GM10248 (cell line): Measurements from ENCODE around the gene RUNDC1.
"Not testable (repeated sequence)": the region's sequence is repeated elsewhere in the genome, so short reads cannot be mapped to it uniquely, and the experiment has no call there.

Experiments used
- CTCF ChIA-PET: fragments of 300-600 bp; sonication (Branson Sonifier 250); formaldehyde crosslinking; extraction: SDS; loops from one replicate; lab custom pipeline; 2021; ENCODE audit warnings: antibody characterized with exemption; lab: Yijun Ruan, JAX
- POLR2A ChIA-PET: fragments of 350-650 bp; sonication (Branson Sonifier 250); formaldehyde crosslinking; extraction: SDS; loops from one replicate; lab custom pipeline; 2020; ENCODE audit warnings: antibody characterized with exemption; lab: Yijun Ruan, JAX
- DNase-seq: peaks from one replicate; pipeline ENCODE4 v3.0.0; 2012; ENCODE audit errors: extremely low spot score
- CTCF ChIP-seq: IDR thresholded peaks from 2 replicates; pipeline ENCODE4 v1.5.1; 2012; ENCODE audit warnings: mild to moderate bottlenecking, low read depth; ENCODE audit errors: extremely low read depth, missing control alignments, control extremely low read depth

The RUNDC1 gene

GRCh38 chr17:42999003-42999525 lies 18.7 kb downstream of the RUNDC1 start:
- TF ChIP-seq CTCF: no peak
- DNase-seq: no peak
- ChIA-PET CTCF (interaction anchor here (1.3 to 4.0 kb wide), 7 partner anchors 8 to 237 kb away, joined by 3 to 76 read pairs (median 4); partner anchors contain the start of genes IFI35 and VPS25), POLR2A (interaction anchor here (1.3 to 2.0 kb wide), 4 partner anchors 26 to 362 kb away, joined by 3 to 15 read pairs (median 8); no protein-coding TSS in a partner anchor)

DNA sequence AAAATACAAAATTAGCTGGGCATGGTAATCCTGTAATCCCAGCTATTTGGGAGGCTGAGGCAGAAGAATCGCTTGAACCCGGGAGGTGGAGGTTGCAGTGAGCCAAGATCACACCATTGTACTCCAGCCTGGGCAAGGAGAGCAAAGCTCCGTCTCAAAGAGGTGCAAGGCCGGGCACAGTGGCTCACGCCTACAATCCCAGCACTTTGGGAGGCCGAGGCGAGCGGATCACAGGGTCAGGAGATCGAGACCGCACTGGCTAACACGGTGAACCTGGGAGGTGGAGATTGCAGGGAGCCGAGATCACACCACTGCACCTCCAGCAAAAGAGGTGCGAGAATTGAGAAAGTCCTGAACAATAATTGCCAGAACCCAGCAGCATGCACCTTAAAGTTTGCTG lies 20.5 kb downstream of the RUNDC1 start:
- POLR2A ChIA-PET, DNase-seq: not testable (repeated sequence)
- CTCF ChIA-PET: interaction anchor here (1.0 to 1.3 kb wide), 3 partner anchors 10 to 13 kb away, joined by 3 read pairs; no protein-coding TSS in a partner anchor

GRCh38 chr17:43003542-43004172 lies 23.3 kb downstream of the RUNDC1 start:
- TF ChIP-seq CTCF: no peak
- DNase-seq: no peak
- CTCF ChIA-PET: no interaction called here
- POLR2A ChIA-PET: no interaction called here

DNA sequence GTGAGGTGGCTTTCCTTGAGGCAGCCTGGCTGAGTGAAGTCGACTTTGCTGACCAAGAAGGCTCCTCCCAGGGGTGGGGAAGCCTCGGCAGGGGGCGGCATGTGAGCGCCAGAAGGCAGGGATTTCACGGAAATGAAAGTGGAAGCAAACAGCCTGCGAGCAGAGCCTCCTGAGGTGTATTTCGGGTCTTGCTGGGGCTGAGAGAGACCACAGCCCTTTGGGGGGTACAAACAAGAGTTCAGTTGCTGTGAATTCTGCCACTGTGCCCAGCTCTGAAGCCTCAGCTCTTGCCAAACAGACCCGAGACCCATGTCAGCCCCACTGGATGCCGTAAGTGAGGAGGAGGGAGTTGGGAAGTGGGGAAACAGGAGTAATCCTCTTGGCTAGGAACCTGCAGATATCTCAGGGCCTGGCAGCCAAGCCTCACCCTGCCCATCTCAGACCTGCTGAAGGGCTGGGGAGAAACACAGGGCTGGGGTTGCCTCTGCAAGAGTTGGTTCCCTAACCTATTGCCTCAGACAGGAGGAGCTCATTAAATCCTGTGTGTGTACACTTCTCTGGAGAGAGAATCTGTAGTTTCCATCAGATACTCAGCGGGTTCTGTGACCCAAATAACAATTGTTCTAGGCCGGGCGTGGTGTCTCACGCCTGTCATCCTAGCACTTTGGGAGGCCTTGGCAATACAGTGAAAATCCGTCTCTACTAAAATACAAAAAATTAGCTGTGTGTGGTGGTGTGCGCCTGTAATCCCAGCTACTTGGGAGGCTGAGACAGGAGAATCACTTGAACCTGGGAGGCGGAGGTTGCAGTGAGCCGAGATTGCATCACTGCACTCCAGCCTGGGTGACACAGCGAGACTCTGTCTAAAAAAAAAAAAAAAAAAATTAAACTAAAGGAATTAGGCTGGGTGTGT lies 26.5 kb downstream of the RUNDC1 start, which contains the start of gene IFI35:
TSS of gene IFI35 (plus strand) at position 146 of the 913 bp plus-strand sequence. CDS start at position 310, 164 bp downstream.
- peak; percentile 66 for TF ChIP-seq CTCF
- POLR2A ChIA-PET: interaction anchor here (0.7 to 1.7 kb wide), 4 partner anchors 9 to 205 kb away, joined by 3 to 9 read pairs (median 3); partner anchors contain the start of gene TMEM106A
- DNase-seq: peak; percentile 90
- CTCF ChIA-PET: interaction anchor here (0.8 to 2.1 kb wide), 7 partner anchors 9 to 328 kb away, joined by 3 to 18 read pairs (median 3); partner anchors contain the start of gene RPL27

DNA sequence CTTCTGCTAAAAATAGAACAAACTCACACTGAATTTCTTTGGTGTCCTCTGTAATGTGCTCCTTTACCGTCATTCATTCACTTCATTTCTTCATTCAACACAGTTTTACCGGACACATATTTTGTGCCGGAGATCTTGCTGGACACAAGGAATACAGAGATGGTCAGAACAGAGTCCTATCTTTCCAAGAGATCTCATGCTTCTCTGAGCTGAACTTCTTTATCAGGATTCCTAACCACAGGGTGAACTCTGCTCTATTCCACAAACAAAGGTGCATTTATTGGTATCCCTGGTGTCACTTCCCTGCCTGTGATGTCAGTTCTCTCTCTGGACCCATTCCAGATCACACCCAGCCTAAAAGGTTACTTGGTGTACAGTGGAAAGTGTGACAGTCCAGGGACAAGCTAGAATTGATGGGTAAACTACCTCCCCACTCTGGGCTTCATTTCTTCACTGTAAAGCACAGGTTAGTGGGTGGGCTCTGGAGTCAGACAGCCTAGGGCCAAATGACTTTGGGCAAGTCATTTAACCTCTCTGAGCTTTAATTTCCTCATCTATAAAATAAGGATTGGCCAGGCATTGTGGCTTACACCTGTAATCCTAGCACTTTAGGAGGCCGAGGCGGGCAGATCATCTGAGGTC lies 30.4 kb downstream of the RUNDC1 start:
- TF ChIP-seq CTCF: no peak
- no peak for DNase-seq
- ChIA-PET POLR2A (interaction anchor here (0.6 kb wide), 1 partner anchor 357 kb away, joined by 3 read pairs; no protein-coding TSS in a partner anchor), CTCF (interaction anchor here (0.9 to 3.3 kb wide), 2 partner anchors 11 to 13 kb away, joined by 3 to 18 read pairs; partner anchors contain the start of gene RPL27)

DNA sequence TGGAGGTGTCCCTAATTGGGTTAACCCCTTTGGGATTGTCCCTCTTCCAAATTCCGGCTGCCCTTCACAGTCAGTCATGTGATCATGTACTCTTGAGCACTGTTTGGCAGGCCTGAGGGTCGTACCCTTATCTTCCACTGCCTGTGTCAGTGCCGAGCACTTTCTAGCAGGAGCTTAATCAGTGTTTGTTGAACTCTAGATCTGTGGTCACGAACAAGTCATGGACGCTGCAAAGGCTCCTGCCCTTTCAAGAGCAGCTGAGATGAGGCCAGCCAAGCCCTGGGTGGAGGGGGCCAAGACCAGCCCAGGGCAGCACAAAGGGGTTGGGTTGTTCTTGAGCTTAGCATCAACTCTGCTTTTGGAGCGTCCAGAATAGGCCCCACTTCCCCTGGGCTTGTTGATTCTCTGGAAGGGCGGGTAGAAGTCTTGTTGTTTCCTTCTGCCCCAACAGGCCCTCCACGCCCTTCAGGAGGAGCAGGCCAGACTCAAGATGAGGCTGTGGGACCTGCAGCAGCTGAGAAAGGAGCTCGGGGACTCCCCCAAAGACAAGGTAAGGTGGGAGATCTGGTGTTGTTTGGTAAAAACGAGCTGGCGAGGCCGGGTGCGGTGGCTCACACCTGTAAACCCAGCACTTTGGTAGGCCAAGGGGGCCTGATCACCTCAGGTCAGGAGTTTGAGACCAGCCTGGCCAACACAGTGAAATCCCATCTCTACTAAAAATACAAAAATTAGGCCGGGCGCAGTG lies 31.5 kb downstream of the RUNDC1 start:
- DNase-seq: no peak
- ChIA-PET CTCF (interaction anchor here (0.9 to 3.3 kb wide), 2 partner anchors 9 to 14 kb away, joined by 3 to 18 read pairs; partner anchors contain the start of gene RPL27), POLR2A (interaction anchor here (1.0 to 1.1 kb wide), 2 partner anchors 8 to 14 kb away, joined by 3 to 4 read pairs; partner anchors contain the start of gene RPL27)
- TF ChIP-seq CTCF: no peak
